ENCODE measurements around the gene PHETA1.

The PHETA1 gene

GRCh38 chr12:111320258-111321050 lies 48.4 kb downstream of the PHETA1 start:
- DNase-seq (ENCODE audit: low spot score): no peak

GRCh38 chr12:111319600-111320257 lies 49.2 kb downstream of the PHETA1 start:
- no peak for DNase-seq (ENCODE audit: low spot score)

- DNase-seq (ENCODE audit: low spot score): no peak
Measured at GRCh38 chr12:111318450-111318849, 50.4 kb downstream of the PHETA1 start.

- DNase-seq (ENCODE audit: low spot score): no peak
Measured at GRCh38 chr12:111316671-111317070, 52.2 kb downstream of the PHETA1 start.

- no peak for DNase-seq (ENCODE audit: low spot score)
Measured at GRCh38 chr12:111314953-111315539, 53.8 kb downstream of the PHETA1 start.

- DNase-seq (ENCODE audit: low spot score): peak; percentile 93
Measured at GRCh38 chr12:111313833-111314259, 55.0 kb downstream of the PHETA1 start.

GRCh38 chr12:111312708-111313107 lies 56.2 kb downstream of the PHETA1 start:
- DNase-seq (ENCODE audit: low spot score): no peak

- DNase-seq (ENCODE audit: low spot score): no peak
Measured at GRCh38 chr12:111312016-111312415, 56.9 kb downstream of the PHETA1 start.

GRCh38 chr12:111311011-111311410 lies 57.9 kb downstream of the PHETA1 start:
- no peak for DNase-seq (ENCODE audit: low spot score)

Data from GM03348 (cell line).